Caco-2 (cell line): ENCODE data around the gene TMEM80. TPM values are rescaled to one million over a fixed set of nuclear protein-coding genes. Genes with fewer than 3 reads are reported as not detected.
A peak's percentile ranks its signal among the peaks of the same experiment; 100 is the strongest.

Source experiments
- BruUV-seq: library from RNA; stranded (reverse); fragments of 400-500 nt; replicated peaks from 2 replicates; lab custom pipeline; 2021; lab: Mats Ljungman, UMichigan
- CTCF ChIA-PET: fragments of 300-600 bp; sonication (Branson Sonifier 250); formaldehyde crosslinking; loops from one replicate; lab custom pipeline; 2022; ENCODE audit warnings: antibody characterized with exemption; lab: Charles Lee
- POLR2A ChIA-PET: fragments of 300-600 bp; sonication (Branson Sonifier 250); formaldehyde crosslinking; loops from one replicate; lab custom pipeline; 2022; ENCODE audit warnings: antibody characterized with exemption; lab: Charles Lee
- DNase-seq, 2 experiments: peaks; one replicate each; pipeline versions ENCODE4 v3.0.0 to v3.0.0-alpha.2; 2020 to 2022
- H3K27me3 ChIP-seq: replicated peaks from 2 replicates; pipeline ENCODE4 v1.6.0; 2011; ENCODE audit warnings: low read length; ENCODE audit not compliant: control insufficient read depth, insufficient read depth
- H3K36me3 ChIP-seq: 2 replicates; pipeline ENCODE4 v1.5.1; 2011; ENCODE audit warnings: low read length; ENCODE audit not compliant: control insufficient read depth, insufficient read depth
- H3K4me1 ChIP-seq: fragments of 250-450 bp; sonication (Bioruptor Pico); 2 replicates; pipeline ENCODE4 v1.5.1; 2020; ENCODE audit warnings: mild to moderate bottlenecking
- H3K4me3 ChIP-seq: 2 replicates; pipeline ENCODE4 v1.5.1; 2011; ENCODE audit warnings: low read depth, mild to moderate bottlenecking, control low read depth, low read length
- H3K9me3 ChIP-seq: fragments of 250-450 bp; sonication (Bioruptor Pico); 2 replicates; pipeline ENCODE4 v1.5.1; 2020; ENCODE audit warnings: mild to moderate bottlenecking, moderate library complexity
- H3K27ac Mint-ChIP-seq: one replicate; pipeline ENCODE4 v1.8.0; 2022; ENCODE audit warnings: mixed read lengths; ENCODE audit not compliant: unreplicated experiment
- H3K27me3 Mint-ChIP-seq: one replicate; pipeline ENCODE4 v1.8.0; 2022; ENCODE audit warnings: mixed read lengths; ENCODE audit not compliant: insufficient read depth, unreplicated experiment
- H3K36me3 Mint-ChIP-seq: one replicate; pipeline ENCODE4 v1.8.0; 2022; ENCODE audit warnings: mild to moderate bottlenecking, mixed read lengths; ENCODE audit not compliant: insufficient read depth, unreplicated experiment
- H3K4me1 Mint-ChIP-seq: one replicate; pipeline ENCODE4 v1.8.0; 2022; ENCODE audit warnings: low read depth, mixed read lengths; ENCODE audit not compliant: unreplicated experiment
- H3K4me3 Mint-ChIP-seq: one replicate; pipeline ENCODE4 v1.8.0; 2022; ENCODE audit warnings: mild to moderate bottlenecking, moderate library complexity, mixed read lengths; ENCODE audit not compliant: unreplicated experiment
- H3K9me3 Mint-ChIP-seq: one replicate; pipeline ENCODE4 v1.8.0; 2022; ENCODE audit warnings: mixed read lengths; ENCODE audit not compliant: unreplicated experiment
- intact Hi-C: fragments of 100-400 bp; cut with micrococcal nuclease; formaldehyde crosslinking; loops from one replicate; pipeline ENCODE4 v1.10.0; 2022; ENCODE audit not compliant: unreplicated experiment
- total RNA-seq: library from RNA; stranded (reverse); gene quantifications from 2 replicates; pipeline ENCODE4 v1.2.3, GENCODE V29; 2022
- TF ChIP-seq, protein P1 (sequence below), 2 experiments: fragments of 200-600 bp in 1 of 2; IDR thresholded peaks; 1 replicate in 1 of 2; 2 replicates in 1 of 2; pipeline versions ENCODE4 v1.5.1 to v1.8.0; 2011 to 2022; ENCODE audit warnings: antibody characterized with exemption in 1 of 2, control low read depth in 1 of 2, inconsistent platforms in 1 of 2, low read depth in 1 of 2, low read length in 1 of 2, mild to moderate bottlenecking in 1 of 2, moderate library complexity in 1 of 2; ENCODE audit not compliant: insufficient read depth in 1 of 2, severe bottlenecking in 1 of 2, unreplicated experiment in 1 of 2

Gene TMEM80
- total RNA-seq, 1 experiment from 2014 or later: 74.7 TPM

- H3K36me3 ChIP-seq: no peaks in the 10 kb centered on the region
- ChIA-PET POLR2A (no interaction called here), CTCF (interaction anchor here (0.6 kb wide), 1 partner anchor 47 kb away, joined by 4 read pairs; the partner anchor contains the start of gene TMEM80)
- H3K27me3 ChIP-seq: no peaks in the 10 kb centered on the region
- no peak for DNase-seq
- no TSS peak for BruUV-seq
- no peaks in the 10 kb centered on the region for H3K9me3 ChIP-seq
- H3K4me3 ChIP-seq: no peak overlapping the region
- no peaks in the 10 kb centered on the region for H3K9me3 Mint-ChIP-seq
- no peak overlapping the region for H3K4me3 Mint-ChIP-seq
- no peak overlapping the region for H3K27ac Mint-ChIP-seq
- H3K27me3 Mint-ChIP-seq: no peaks in the 10 kb centered on the region
- TF ChIP-seq, protein P1, sequence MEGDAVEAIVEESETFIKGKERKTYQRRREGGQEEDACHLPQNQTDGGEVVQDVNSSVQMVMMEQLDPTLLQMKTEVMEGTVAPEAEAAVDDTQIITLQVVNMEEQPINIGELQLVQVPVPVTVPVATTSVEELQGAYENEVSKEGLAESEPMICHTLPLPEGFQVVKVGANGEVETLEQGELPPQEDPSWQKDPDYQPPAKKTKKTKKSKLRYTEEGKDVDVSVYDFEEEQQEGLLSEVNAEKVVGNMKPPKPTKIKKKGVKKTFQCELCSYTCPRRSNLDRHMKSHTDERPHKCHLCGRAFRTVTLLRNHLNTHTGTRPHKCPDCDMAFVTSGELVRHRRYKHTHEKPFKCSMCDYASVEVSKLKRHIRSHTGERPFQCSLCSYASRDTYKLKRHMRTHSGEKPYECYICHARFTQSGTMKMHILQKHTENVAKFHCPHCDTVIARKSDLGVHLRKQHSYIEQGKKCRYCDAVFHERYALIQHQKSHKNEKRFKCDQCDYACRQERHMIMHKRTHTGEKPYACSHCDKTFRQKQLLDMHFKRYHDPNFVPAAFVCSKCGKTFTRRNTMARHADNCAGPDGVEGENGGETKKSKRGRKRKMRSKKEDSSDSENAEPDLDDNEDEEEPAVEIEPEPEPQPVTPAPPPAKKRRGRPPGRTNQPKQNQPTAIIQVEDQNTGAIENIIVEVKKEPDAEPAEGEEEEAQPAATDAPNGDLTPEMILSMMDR (IDR thresholded peaks at IDR 0.05; ENCODE audit: insufficient read depth in 1 of 2, low read depth in 1 of 2, low read length in 1 of 2, severe bottlenecking in 1 of 2, unreplicated experiment in 1 of 2): no peak
- H3K4me1 ChIP-seq: peaks cover 36% of the 10 kb centered on the region
- intact Hi-C loops: no loop called here
- peaks cover 14% of the 10 kb centered on the region for H3K36me3 Mint-ChIP-seq
- peaks cover 26% of the 10 kb centered on the region for H3K4me1 Mint-ChIP-seq
Observed at GRCh38 chr11:742571-743201, 47.1 kb downstream of the TMEM80 start.

DNA sequence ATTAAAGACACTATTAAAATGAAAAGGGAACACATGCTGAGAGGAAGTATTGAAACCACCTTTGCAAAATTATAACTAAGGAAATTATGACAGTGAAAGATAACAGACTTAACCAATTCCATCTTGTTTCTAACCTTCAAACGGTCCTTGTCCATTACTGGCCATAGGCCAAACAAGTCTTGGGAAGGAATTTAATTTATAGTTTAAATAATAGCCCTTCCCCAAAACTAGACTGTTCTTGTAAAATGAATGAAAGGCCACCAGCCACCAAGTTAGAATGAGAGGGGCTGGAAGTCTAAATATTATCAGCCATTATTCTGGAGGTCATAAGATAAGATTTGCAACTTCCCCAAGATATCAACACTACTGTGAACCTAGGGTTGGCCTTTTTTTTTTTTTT is 49.8 kb downstream of the TMEM80 start:
- Histone ChIP-seq H3K4me1 (peaks cover 35% of the 10 kb centered on the region), H3K9me3 (no peaks in the 10 kb centered on the region), H3K36me3 (no peaks in the 10 kb centered on the region), H3K27me3 (no peaks in the 10 kb centered on the region), H3K4me3 (no peak overlapping the region)
- ChIA-PET CTCF (no interaction called here), POLR2A (interaction anchor here (0.7 kb wide), 2 partner anchors 9 to 31 kb away, joined by 6 to 8 read pairs; no protein-coding TSS in a partner anchor)
- no peaks in the 10 kb centered on the region for H3K9me3 Mint-ChIP-seq
- TSS peak; percentile 46 for BruUV-seq
- TF ChIP-seq, protein P1 (IDR thresholded peaks at IDR 0.05; ENCODE audit: insufficient read depth in 1 of 2, low read depth in 1 of 2, low read length in 1 of 2, severe bottlenecking in 1 of 2, unreplicated experiment in 1 of 2): no peak
- H3K36me3 Mint-ChIP-seq: peaks cover 6% of the 10 kb centered on the region
- H3K27ac Mint-ChIP-seq: no peak overlapping the region
- peaks cover 7% of the 10 kb centered on the region for H3K4me1 Mint-ChIP-seq
- H3K27me3 Mint-ChIP-seq: no peaks in the 10 kb centered on the region
- intact Hi-C loops: no loop called here
- H3K4me3 Mint-ChIP-seq: no peak overlapping the region
- DNase-seq: no peak

- no peaks in the 10 kb centered on the region for H3K9me3 Mint-ChIP-seq
- TF ChIP-seq, protein P1 (IDR thresholded peaks at IDR 0.05; ENCODE audit: insufficient read depth in 1 of 2, low read depth in 1 of 2, low read length in 1 of 2, severe bottlenecking in 1 of 2, unreplicated experiment in 1 of 2): no peak
- H3K4me3 Mint-ChIP-seq: peak overlapping the region; percentile 93
- no peaks in the 10 kb centered on the region for H3K27me3 Mint-ChIP-seq
- no peaks in the 10 kb centered on the region for H3K27me3 ChIP-seq
- POLR2A ChIA-PET: interaction anchor here (0.6 to 2.1 kb wide), 7 partner anchors 16 to 133 kb away, joined by 3 to 9 read pairs (median 4); partner anchors contain the start of genes DEAF1 and TMEM80
- H3K36me3 Mint-ChIP-seq: peaks cover 13% of the 10 kb centered on the region
- H3K27ac Mint-ChIP-seq: peak overlapping the region; percentile 81
- H3K4me1 Mint-ChIP-seq: peaks cover 7% of the 10 kb centered on the region
- CTCF ChIA-PET: interaction anchor here (0.7 kb wide), 1 partner anchor 40 kb away, joined by 3 read pairs; no protein-coding TSS in a partner anchor
- no peaks in the 10 kb centered on the region; the same call in 1 of the 2 replicates for H3K36me3 ChIP-seq
- no peaks in the 10 kb centered on the region for H3K9me3 ChIP-seq
- TSS peak; percentile 55 for BruUV-seq
- intact Hi-C loops: loop anchor here (1.0 kb wide), 1 partner anchor 8 kb away; no protein-coding TSS in a partner anchor
- peak overlapping the region; percentile 96 for H3K4me3 ChIP-seq
- H3K4me1 ChIP-seq: peaks cover 36% of the 10 kb centered on the region
- no peak for DNase-seq
Observed at GRCh38 chr11:746289-747157, 50.9 kb downstream of the TMEM80 start.
